Smooth muscle cell of the brain vasculature (primary cell): ENCODE results near the gene CDK2.
"Not testable (repeated sequence)": the region's sequence is repeated elsewhere in the genome, so short reads cannot be mapped to it uniquely, and the experiment has no call there.

Source experiments
- DNase-seq: peaks from one replicate; pipeline ENCODE4 v3.0.0-alpha.2; 2012; ENCODE audit warnings: low read depth, low spot score

The CDK2 gene

GRCh38 chr12:55979069-55979468 lies 12.4 kb downstream of the CDK2 start:
- no peak for DNase-seq

- not testable (repeated sequence) for DNase-seq
Observed at GRCh38 chr12:55981882-55982281, 15.3 kb downstream of the CDK2 start.

- no peak for DNase-seq
Observed at GRCh38 chr12:55982319-55982936, 15.8 kb downstream of the CDK2 start.

- DNase-seq = no peak
Observed at GRCh38 chr12:55983232-55983842, 16.7 kb downstream of the CDK2 start.

GRCh38 chr12:55984861-55985260 lies 18.2 kb downstream of the CDK2 start:
- no peak for DNase-seq

- no peak for DNase-seq
Observed at GRCh38 chr12:55985341-55985740, 18.7 kb downstream of the CDK2 start.

- DNase-seq = not testable (repeated sequence)
Observed at GRCh38 chr12:55985976-55986375, 19.3 kb downstream of the CDK2 start.

- DNase-seq = no peak
Observed at GRCh38 chr12:55991110-55991509, 24.5 kb downstream of the CDK2 start.

GRCh38 chr12:55993230-55993853 lies 26.7 kb downstream of the CDK2 start:
- no peak for DNase-seq

GRCh38 chr12:55995366-55995765 lies 28.7 kb downstream of the CDK2 start:
- no peak for DNase-seq

GRCh38 chr12:55996201-55996714 lies 29.6 kb downstream of the CDK2 start:
- no peak for DNase-seq

GRCh38 chr12:55996715-55997534 lies 30.3 kb downstream of the CDK2 start, which contains the start of gene SUOX:
Gene SUOX (plus strand): TSS chr12:55997276. CDS start chr12:56002222, 4,946 bp downstream.
- peak; percentile 88 for DNase-seq

- no peak for DNase-seq
Observed at GRCh38 chr12:55997535-55997859, 30.9 kb downstream of the CDK2 start.

- DNase-seq = not testable (repeated sequence)
Observed at GRCh38 chr12:55999522-55999921, 32.9 kb downstream of the CDK2 start.

GRCh38 chr12:55999999-56000540 lies 33.4 kb downstream of the CDK2 start:
- not testable (repeated sequence) for DNase-seq

- DNase-seq = no peak
Observed at GRCh38 chr12:56001487-56002100, 35.0 kb downstream of the CDK2 start.

GRCh38 chr12:56003376-56003775 lies 36.7 kb downstream of the CDK2 start:
- DNase-seq = not testable (repeated sequence)

- no peak for DNase-seq
Observed at GRCh38 chr12:56004211-56004610, 37.6 kb downstream of the CDK2 start.

GRCh38 chr12:56007564-56008559 lies 41.2 kb downstream of the CDK2 start:
- DNase-seq = no peak

- DNase-seq = no peak
Observed at GRCh38 chr12:56010111-56010570, 43.5 kb downstream of the CDK2 start.
